ENCODE measurements around the gene ZNF507. TPM values are rescaled to one million over a fixed set of nuclear protein-coding genes. Genes with fewer than 3 reads are reported as not detected.

The ZNF507 gene
- total RNA-seq, 1 donor: 15.9 TPM

DNA sequence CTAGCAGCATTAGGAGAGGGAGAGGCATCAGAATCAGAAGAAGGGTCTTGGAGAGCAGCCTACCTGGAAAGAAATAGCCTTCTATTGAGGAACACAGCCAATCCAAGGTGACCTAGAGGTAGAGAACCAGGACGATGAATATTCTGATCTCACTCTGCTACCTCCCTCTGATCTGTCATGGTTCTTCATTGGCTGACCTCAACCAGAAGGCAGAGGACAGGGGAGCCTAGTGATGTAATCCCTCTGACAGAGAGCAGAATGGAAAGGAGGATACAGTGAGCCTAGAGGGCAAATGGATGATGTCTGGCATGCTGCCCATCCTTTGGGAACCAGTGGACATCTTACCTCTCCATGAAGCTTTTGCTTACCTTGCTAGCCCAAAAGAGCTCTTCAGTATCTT is 3.6 kb downstream of the ZNF507 start:
- no peak for DNase-seq (ENCODE audit: low read depth)
- TF ChIP-seq, protein P1, sequence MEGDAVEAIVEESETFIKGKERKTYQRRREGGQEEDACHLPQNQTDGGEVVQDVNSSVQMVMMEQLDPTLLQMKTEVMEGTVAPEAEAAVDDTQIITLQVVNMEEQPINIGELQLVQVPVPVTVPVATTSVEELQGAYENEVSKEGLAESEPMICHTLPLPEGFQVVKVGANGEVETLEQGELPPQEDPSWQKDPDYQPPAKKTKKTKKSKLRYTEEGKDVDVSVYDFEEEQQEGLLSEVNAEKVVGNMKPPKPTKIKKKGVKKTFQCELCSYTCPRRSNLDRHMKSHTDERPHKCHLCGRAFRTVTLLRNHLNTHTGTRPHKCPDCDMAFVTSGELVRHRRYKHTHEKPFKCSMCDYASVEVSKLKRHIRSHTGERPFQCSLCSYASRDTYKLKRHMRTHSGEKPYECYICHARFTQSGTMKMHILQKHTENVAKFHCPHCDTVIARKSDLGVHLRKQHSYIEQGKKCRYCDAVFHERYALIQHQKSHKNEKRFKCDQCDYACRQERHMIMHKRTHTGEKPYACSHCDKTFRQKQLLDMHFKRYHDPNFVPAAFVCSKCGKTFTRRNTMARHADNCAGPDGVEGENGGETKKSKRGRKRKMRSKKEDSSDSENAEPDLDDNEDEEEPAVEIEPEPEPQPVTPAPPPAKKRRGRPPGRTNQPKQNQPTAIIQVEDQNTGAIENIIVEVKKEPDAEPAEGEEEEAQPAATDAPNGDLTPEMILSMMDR (IDR thresholded peaks at IDR 0.05; ENCODE audit: insufficient read depth, low read length): no peak
- no peak overlapping the region for H3K4me3 ChIP-seq (ENCODE audit: low read depth, low read length)

DNA sequence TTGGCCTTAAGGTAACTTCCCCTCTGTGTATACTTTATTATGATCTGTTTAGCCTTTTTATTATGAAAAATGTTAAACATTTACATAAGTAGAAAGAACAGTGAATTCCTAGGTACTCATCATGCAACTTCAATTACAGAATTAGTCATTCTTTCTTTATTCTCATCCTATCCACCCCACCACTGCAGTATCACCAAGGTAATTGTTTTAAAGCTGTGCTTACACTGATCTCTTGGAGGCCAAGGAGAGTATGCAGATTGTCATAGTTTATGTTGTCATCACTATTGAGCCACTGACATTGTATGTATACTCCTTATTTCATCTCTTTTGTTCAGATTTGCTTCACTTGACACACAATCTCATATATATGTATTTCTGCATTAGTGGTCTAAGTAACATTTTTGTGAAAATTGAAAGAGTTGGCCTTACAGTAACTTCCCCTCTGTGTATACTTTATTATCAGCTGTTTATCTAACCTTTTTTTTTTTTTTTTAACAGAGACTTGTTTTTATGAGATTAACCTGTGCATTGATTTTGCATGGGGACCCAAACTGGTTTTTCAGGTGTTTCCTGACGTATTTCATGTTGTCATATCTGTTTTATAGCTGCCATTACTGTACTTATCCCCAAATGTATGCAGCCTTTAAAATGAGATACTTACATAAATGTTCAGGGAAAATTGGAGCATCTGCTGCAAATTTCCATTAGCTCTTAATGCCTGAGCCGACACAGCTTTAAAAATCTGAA is 4.5 kb downstream of the ZNF507 start:
- DNase-seq (ENCODE audit: low read depth): no peak
- TF ChIP-seq, protein P1 (IDR thresholded peaks at IDR 0.05; ENCODE audit: insufficient read depth, low read length): no peak
- no peak overlapping the region for H3K4me3 ChIP-seq (ENCODE audit: low read depth, low read length)

DNA sequence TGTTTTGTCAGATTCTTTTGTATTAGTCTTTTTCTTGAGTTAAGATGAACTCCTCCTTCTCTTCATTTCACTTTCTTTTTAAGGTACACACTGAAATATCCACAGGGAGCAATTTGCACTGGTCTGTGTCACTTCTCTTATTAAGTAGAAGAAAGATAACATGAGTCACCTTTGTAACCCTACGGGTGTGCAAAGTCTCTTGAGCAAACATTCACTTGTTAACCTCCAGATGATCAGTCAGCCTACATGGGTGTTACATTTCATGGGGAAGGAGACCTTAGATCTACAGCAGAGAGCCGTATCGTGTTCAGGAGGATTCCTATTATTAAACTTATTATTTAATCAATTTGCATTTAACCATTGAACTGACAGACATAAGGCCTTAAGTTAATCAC is 5.1 kb downstream of the ZNF507 start:
- TF ChIP-seq, protein P1 (IDR thresholded peaks at IDR 0.05; ENCODE audit: insufficient read depth, low read length): no peak
- H3K4me3 ChIP-seq (ENCODE audit: low read depth, low read length): no peak overlapping the region
- no peak for DNase-seq (ENCODE audit: low read depth)

DNA sequence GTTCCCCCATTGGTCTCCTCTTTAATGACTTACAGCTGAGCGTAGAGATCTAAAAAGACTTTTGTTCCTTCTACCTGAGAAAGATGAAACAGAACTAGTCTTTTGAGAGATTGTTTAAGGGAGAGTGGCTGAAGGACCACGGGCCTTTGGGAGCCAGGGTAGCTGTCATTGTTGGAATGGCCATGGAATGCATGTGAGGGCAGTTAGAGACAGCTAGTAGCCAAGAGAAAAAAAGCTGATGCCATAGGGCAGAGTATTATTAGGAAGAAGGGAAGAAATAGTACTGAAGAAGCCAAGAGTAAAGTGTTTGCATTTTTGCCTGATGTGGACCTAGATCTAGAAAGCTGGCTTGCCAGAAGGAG is 5.6 kb downstream of the ZNF507 start:
- H3K4me3 ChIP-seq (ENCODE audit: low read depth, low read length): no peak overlapping the region
- TF ChIP-seq, protein P1 (IDR thresholded peaks at IDR 0.05; ENCODE audit: insufficient read depth, low read length): no peak

DNA sequence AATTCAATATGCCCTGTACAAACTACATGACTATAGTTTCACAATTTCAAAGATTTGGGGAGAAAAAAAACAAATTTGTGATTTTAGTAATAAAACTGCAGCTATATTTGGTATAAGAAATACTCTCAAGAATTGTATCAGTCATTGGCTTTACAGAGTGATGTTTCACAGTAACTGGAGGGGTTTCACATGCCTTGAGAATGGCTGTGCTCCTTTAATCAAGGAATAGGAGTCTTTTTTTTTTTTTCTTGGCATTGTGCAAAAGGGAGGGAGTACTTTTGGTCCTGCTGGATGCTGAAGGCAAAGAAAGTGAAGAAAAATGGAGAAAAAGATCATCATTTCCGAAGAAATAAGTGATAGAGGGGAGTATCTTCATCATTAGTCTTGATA is 6.8 kb downstream of the ZNF507 start:
- peak overlapping the region; percentile 4 for H3K4me3 ChIP-seq (ENCODE audit: low read depth, low read length)
- TF ChIP-seq, protein P1 (IDR thresholded peaks at IDR 0.05; ENCODE audit: insufficient read depth, low read length): no peak
- no peak for DNase-seq (ENCODE audit: low read depth)

More for the DNA sequence above, 5.6 kb downstream of the ZNF507 start:
- DNase-seq (ENCODE audit: low read depth): no peak

DNA sequence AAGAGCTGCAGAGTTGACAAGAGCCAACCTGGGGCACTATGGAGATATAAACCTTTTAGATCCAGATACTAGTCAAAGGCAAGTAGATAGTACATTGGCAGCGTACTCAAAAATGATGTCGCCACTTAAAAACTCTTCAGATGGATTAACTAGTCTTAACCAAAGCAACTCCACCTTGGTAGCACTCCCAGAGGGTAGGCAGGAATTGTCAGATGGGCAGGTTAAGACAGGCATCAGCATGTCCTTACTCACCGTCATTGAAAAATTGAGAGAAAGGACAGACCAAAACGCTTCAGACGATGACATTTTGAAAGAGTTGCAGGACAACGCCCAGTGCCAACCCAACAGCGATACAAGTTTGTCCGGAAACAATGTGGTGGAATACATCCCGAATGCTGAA is 8.9 kb downstream of the ZNF507 start:
- no peak overlapping the region for H3K4me3 ChIP-seq (ENCODE audit: low read depth, low read length)
- no peak for DNase-seq (ENCODE audit: low read depth)
- TF ChIP-seq, protein P1 (IDR thresholded peaks at IDR 0.05; ENCODE audit: insufficient read depth, low read length): no peak

DNA sequence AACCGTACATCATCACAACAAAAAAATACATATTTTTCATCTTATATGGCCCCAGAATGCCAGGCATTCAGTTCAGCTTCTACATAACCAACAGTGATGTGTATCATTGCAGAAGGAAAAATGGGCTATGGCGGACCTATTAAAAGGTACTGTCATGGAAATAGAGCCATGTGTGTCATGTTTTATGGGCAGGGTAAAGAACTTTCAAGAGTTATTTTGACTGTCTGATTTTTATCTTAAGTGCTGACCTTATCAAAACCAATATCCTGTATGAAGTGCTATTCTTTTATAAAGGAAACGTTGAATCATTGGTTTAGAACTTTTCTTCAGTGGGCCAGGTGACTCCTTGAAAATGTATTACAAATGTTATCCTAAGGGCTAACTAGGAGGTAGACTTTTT is 9.9 kb downstream of the ZNF507 start:
- TF ChIP-seq, protein P1 (IDR thresholded peaks at IDR 0.05; ENCODE audit: insufficient read depth, low read length): no peak
- no peak overlapping the region for H3K4me3 ChIP-seq (ENCODE audit: low read depth, low read length)
- DNase-seq (ENCODE audit: low read depth): no peak
